Measurements from ENCODE around the gene RETREG3. TPM values are rescaled to one million over a fixed set of nuclear protein-coding genes. Genes with fewer than 3 reads are reported as not detected.

The RETREG3 gene
- total and polyA plus RNA-seq, 2 of the 13 experiments (the other 11 are each of a cell fraction or from before 2014, with no cell fraction given), result 47.0 to 55.8 TPM

DNA sequence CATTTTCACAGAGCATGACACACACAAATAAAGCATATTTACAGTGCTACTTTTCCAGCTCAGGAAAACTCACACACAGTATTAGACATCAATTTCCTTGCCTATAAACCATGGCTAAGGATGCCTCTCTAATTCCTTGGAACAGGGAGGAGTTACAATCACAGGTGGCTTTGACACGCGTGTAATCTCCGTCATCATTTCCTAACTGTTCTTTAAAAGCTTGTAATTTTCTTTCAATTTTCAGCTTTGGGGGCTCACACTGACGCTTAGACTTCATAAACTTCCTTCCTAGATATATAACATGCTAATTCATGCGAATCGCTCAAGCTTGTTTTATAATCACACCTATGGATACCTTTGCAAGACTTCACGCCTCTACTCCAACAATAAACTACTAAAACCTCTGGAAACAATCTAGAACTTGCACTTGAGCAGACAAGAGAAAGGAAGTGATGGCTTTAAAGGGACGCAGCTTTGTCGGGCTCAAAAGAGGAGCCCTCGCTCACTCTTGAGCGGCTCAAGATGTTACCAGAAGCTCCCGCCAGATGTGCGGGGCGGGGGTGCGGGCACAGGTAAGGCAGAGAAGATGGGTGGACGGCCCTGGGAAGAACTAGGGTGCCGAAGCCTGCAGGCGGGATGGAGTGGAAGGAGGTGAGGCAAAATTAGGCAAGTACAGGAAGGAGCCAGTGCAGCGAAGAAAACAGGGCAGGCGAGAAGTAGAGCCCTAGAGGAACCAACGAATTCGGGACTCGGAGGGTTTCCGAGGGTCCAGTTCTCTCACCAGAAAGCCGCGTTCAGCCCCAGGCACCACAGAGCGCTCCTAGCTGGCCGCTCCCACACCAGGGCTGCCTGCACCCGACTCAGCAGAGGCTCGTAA is 631 bp downstream of the RETREG3 start (continued):
- TF ChIP-seq, protein P1, sequence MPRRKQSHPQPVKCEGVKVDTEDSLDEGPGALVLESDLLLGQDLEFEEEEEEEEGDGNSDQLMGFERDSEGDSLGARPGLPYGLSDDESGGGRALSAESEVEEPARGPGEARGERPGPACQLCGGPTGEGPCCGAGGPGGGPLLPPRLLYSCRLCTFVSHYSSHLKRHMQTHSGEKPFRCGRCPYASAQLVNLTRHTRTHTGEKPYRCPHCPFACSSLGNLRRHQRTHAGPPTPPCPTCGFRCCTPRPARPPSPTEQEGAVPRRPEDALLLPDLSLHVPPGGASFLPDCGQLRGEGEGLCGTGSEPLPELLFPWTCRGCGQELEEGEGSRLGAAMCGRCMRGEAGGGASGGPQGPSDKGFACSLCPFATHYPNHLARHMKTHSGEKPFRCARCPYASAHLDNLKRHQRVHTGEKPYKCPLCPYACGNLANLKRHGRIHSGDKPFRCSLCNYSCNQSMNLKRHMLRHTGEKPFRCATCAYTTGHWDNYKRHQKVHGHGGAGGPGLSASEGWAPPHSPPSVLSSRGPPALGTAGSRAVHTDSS (CRISPR knock-in tag; conservative IDR thresholded peaks at IDR 0.05), result no peak
- TF ChIP-seq NFIB (CRISPR knock-in tag; IDR thresholded peaks at IDR 0.05; ENCODE audit: borderline replicate concordance) (no peak), REXO4 (CRISPR knock-in tag; IDR thresholded peaks at IDR 0.05; ENCODE audit: borderline replicate concordance) (no peak), DNMT1 (CRISPR knock-in tag; IDR thresholded peaks at IDR 0.05) (no peak; the same call in 1 of the 2 replicates), ZFP62 (CRISPR knock-in tag; IDR thresholded peaks at IDR 0.05) (no peak), GLI4 (CRISPR knock-in tag; IDR thresholded peaks at IDR 0.05; ENCODE audit: borderline replicate concordance) (0 out of 2 replicates have a peak, but pooled peaks have one; percentile 15), PCBP2 (optimal IDR thresholded peaks at IDR 0.05; ENCODE audit: low read depth, low read length, poor library complexity, severe bottlenecking) (no peak), RELA (CRISPR knock-in tag; IDR thresholded peaks at IDR 0.05) (no peak), HDAC6 (IDR thresholded peaks at IDR 0.05; ENCODE audit: low read depth, low read length) (no peak), ZNF326 (CRISPR knock-in tag; IDR thresholded peaks at IDR 0.05; ENCODE audit: borderline replicate concordance) (no peak)
- TF ChIP-seq, protein P2, sequence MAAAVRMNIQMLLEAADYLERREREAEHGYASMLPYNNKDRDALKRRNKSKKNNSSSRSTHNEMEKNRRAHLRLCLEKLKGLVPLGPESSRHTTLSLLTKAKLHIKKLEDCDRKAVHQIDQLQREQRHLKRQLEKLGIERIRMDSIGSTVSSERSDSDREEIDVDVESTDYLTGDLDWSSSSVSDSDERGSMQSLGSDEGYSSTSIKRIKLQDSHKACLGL (CRISPR knock-in tag; IDR thresholded peaks at IDR 0.05), result no peak
- TF ChIP-seq, protein P3, sequence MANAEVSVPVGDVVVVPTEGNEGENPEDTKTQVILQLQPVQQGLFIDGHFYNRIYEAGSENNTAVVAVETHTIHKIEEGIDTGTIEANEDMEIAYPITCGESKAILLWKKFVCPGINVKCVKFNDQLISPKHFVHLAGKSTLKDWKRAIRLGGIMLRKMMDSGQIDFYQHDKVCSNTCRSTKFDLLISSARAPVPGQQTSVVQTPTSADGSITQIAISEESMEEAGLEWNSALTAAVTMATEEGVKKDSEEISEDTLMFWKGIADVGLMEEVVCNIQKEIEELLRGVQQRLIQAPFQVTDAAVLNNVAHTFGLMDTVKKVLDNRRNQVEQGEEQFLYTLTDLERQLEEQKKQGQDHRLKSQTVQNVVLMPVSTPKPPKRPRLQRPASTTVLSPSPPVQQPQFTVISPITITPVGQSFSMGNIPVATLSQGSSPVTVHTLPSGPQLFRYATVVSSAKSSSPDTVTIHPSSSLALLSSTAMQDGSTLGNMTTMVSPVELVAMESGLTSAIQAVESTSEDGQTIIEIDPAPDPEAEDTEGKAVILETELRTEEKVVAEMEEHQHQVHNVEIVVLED (CRISPR knock-in tag; IDR thresholded peaks at IDR 0.05; ENCODE audit: borderline replicate concordance), result no peak
- TF ChIP-seq, protein P4, sequence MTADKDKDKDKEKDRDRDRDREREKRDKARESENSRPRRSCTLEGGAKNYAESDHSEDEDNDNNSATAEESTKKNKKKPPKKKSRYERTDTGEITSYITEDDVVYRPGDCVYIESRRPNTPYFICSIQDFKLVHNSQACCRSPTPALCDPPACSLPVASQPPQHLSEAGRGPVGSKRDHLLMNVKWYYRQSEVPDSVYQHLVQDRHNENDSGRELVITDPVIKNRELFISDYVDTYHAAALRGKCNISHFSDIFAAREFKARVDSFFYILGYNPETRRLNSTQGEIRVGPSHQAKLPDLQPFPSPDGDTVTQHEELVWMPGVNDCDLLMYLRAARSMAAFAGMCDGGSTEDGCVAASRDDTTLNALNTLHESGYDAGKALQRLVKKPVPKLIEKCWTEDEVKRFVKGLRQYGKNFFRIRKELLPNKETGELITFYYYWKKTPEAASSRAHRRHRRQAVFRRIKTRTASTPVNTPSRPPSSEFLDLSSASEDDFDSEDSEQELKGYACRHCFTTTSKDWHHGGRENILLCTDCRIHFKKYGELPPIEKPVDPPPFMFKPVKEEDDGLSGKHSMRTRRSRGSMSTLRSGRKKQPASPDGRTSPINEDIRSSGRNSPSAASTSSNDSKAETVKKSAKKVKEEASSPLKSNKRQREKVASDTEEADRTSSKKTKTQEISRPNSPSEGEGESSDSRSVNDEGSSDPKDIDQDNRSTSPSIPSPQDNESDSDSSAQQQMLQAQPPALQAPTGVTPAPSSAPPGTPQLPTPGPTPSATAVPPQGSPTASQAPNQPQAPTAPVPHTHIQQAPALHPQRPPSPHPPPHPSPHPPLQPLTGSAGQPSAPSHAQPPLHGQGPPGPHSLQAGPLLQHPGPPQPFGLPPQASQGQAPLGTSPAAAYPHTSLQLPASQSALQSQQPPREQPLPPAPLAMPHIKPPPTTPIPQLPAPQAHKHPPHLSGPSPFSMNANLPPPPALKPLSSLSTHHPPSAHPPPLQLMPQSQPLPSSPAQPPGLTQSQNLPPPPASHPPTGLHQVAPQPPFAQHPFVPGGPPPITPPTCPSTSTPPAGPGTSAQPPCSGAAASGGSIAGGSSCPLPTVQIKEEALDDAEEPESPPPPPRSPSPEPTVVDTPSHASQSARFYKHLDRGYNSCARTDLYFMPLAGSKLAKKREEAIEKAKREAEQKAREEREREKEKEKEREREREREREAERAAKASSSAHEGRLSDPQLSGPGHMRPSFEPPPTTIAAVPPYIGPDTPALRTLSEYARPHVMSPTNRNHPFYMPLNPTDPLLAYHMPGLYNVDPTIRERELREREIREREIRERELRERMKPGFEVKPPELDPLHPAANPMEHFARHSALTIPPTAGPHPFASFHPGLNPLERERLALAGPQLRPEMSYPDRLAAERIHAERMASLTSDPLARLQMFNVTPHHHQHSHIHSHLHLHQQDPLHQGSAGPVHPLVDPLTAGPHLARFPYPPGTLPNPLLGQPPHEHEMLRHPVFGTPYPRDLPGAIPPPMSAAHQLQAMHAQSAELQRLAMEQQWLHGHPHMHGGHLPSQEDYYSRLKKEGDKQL (CRISPR knock-in tag; IDR thresholded peaks at IDR 0.05; ENCODE audit: low read depth), result no peak
- TF ChIP-seq, protein P5, sequence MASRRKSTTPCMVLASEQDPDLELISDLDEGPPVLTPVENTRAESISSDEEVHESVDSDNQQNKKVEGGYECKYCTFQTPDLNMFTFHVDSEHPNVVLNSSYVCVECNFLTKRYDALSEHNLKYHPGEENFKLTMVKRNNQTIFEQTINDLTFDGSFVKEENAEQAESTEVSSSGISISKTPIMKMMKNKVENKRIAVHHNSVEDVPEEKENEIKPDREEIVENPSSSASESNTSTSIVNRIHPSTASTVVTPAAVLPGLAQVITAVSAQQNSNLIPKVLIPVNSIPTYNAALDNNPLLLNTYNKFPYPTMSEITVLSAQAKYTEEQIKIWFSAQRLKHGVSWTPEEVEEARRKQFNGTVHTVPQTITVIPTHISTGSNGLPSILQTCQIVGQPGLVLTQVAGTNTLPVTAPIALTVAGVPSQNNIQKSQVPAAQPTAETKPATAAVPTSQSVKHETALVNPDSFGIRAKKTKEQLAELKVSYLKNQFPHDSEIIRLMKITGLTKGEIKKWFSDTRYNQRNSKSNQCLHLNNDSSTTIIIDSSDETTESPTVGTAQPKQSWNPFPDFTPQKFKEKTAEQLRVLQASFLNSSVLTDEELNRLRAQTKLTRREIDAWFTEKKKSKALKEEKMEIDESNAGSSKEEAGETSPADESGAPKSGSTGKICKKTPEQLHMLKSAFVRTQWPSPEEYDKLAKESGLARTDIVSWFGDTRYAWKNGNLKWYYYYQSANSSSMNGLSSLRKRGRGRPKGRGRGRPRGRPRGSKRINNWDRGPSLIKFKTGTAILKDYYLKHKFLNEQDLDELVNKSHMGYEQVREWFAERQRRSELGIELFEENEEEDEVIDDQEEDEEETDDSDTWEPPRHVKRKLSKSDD (CRISPR knock-in tag; IDR thresholded peaks at IDR 0.05; ENCODE audit: low read depth), result no peak

All from HepG2 (cell line).